H1 (cell line): ENCODE measurements around the gene EMC1. TPM values are rescaled to one million over a fixed set of nuclear protein-coding genes. Genes with fewer than 3 reads are reported as not detected.

Experiments used
- CHD7 ChIP-seq: fragments of 300-600 bp; sonication (generic); IDR thresholded peaks from 2 replicates; pipeline ENCODE4 v1.7.1; 2012; ENCODE audit warnings: low read length, moderate library complexity, mild to moderate bottlenecking, inconsistent platforms; ENCODE audit not compliant: insufficient replicate concordance
- GABPA ChIP-seq: IDR thresholded peaks from 2 replicates; pipeline ENCODE4 v1.6.1; 2011; ENCODE audit warnings: mild to moderate bottlenecking, low read length, moderate library complexity, borderline replicate concordance; ENCODE audit not compliant: insufficient read depth
- HDAC2 ChIP-seq, 2 experiments: fragments of 300-600 bp in 1 of 2; sonication (generic) in 1 of 2; IDR thresholded peaks; 2 replicates each; pipeline ENCODE4 v1.6.1; 2011 to 2012; ENCODE audit warnings: low read depth in 2 of 2, low read length in 2 of 2, mild to moderate bottlenecking in 2 of 2, moderate library complexity in 2 of 2, borderline replicate concordance in 1 of 2, inconsistent platforms in 1 of 2
- POLR2AphosphoS5 ChIP-seq: IDR thresholded peaks from 2 replicates; pipeline ENCODE4 v1.6.1; 2011; ENCODE audit warnings: low read depth, low read length
- SIN3A ChIP-seq, 2 experiments: IDR thresholded peaks in 1 of 2; conservative IDR thresholded peaks in 1 of 2; 2 replicates each; pipeline ENCODE4 v1.6.1; 2011 to 2012; ENCODE audit warnings: low read length in 2 of 2, improper control_type of control experiment in 1 of 2, low read depth in 1 of 2, mild to moderate bottlenecking in 1 of 2
- TAF7 ChIP-seq: optimal IDR thresholded peaks from 2 replicates; pipeline ENCODE3; 2011; ENCODE audit warnings: low read depth, mild to moderate bottlenecking, inconsistent platforms, low read length, moderate library complexity, borderline replicate concordance
- polyA plus RNA-seq, 7 experiments: library from polyadenylated mRNA; depleted of rRNA in 3 of 7; stranded (reverse) in 5 of 7; unstranded in 2 of 7; fragments of >200 nt in 5 of 7; fragments of 200-250 nt in 2 of 7; gene quantifications; 1 replicate in 5 of 7; 2 replicates in 1 of 7; 4 replicates in 1 of 7; pipeline versions ENCODE4 v1.2.1 to v1.2.3, GENCODE V29; 2011 to 2013; ENCODE audit warnings: missing spikeins in 2 of 7, mixed read lengths in 2 of 7
- total RNA-seq: library from RNA; stranded (reverse); fragmentation: NEBNext Ultra II Directional; extraction: Animal tissue kit (Norgen Biotek cat#: 25700); gene quantifications from 2 replicates; pipeline ENCODE4 v1.2.1, GENCODE V29; 2021

EMC1 gene
- total and polyA plus RNA-seq, 2 of the 8 experiments (the other 6 are each of a cell fraction or from before 2014, with no cell fraction given): 51.0 to 53.5 TPM

GRCh38 chr1:19169642-19170041, 81.7 kb downstream of the EMC1 start (continued):
- no peak for TF ChIP-seq SIN3A (conservative IDR thresholded peaks at IDR 0.05 in 1 of 2, IDR thresholded peaks at IDR 0.05 in 1 of 2; ENCODE audit: low read depth in 1 of 2, low read length in 2 of 2)
- no peak for TF ChIP-seq TAF7
- TF ChIP-seq POLR2AphosphoS5: no peak
- TF ChIP-seq HDAC2 (IDR thresholded peaks at IDR 0.05; ENCODE audit: borderline replicate concordance in 1 of 2, low read depth in 2 of 2, low read length in 2 of 2): no peak
- no peak for TF ChIP-seq CHD7
- TF ChIP-seq GABPA: no peak
